ENCODE data around the gene USO1. TPM values are rescaled to one million over a fixed set of nuclear protein-coding genes. Genes with fewer than 3 reads are reported as not detected.
"Not testable (repeated sequence)": the region's sequence is repeated elsewhere in the genome, so short reads cannot be mapped to it uniquely, and the experiment has no call there.

Gene USO1
- total RNA-seq, 1 donor from 2014 or later, result 114 TPM

- no peaks in the 10 kb centered on the region for H3K79me2 ChIP-seq (ENCODE audit: low read depth)
- peaks cover 16% of the 10 kb centered on the region for H3K36me3 Mint-ChIP-seq
- H3K9me3 Mint-ChIP-seq, result no peaks in the 10 kb centered on the region
Observed at GRCh38 chr4:75790024-75790423, 65.6 kb downstream of the USO1 start.

GRCh38 chr4:75800972-75801371 lies 76.6 kb downstream of the USO1 start:
- no peaks in the 10 kb centered on the region for H3K27me3 Mint-ChIP-seq (ENCODE audit: insufficient read depth, low read depth)

More at GRCh38 chr4:75790024-75790423, 65.6 kb downstream of the USO1 start:
- H3K9me3 ChIP-seq (ENCODE audit: low read depth), result no peaks in the 10 kb centered on the region
- peaks cover 15% of the 10 kb centered on the region for H3K36me3 ChIP-seq
- H3K4me2 ChIP-seq, result no peak overlapping the region
- no peaks in the 10 kb centered on the region for H3F3A ChIP-seq (ENCODE audit: low read depth)
- Mint-ChIP-seq H3K4me3 (no peak overlapping the region), H3K27ac (no peak overlapping the region), H3K27me3 (ENCODE audit: insufficient read depth, low read depth) (no peaks in the 10 kb centered on the region), H3K4me1 (no peaks in the 10 kb centered on the region)
- no peaks in the 10 kb centered on the region for H3K4me1 ChIP-seq
- DNase-seq (ENCODE audit: low spot score), result no peak
- no peak overlapping the region for H3K4me3 ChIP-seq
- no peaks in the 10 kb centered on the region for H4K20me1 ChIP-seq (ENCODE audit: low read depth)
- H2AFZ ChIP-seq (replicated peaks), result no peak overlapping the region
- TF ChIP-seq EZH2phosphoT487 (IDR thresholded peaks at IDR 0.05) (no peak), EZH2 (IDR thresholded peaks at IDR 0.05) (no peak)
- TF ChIP-seq, protein P1, sequence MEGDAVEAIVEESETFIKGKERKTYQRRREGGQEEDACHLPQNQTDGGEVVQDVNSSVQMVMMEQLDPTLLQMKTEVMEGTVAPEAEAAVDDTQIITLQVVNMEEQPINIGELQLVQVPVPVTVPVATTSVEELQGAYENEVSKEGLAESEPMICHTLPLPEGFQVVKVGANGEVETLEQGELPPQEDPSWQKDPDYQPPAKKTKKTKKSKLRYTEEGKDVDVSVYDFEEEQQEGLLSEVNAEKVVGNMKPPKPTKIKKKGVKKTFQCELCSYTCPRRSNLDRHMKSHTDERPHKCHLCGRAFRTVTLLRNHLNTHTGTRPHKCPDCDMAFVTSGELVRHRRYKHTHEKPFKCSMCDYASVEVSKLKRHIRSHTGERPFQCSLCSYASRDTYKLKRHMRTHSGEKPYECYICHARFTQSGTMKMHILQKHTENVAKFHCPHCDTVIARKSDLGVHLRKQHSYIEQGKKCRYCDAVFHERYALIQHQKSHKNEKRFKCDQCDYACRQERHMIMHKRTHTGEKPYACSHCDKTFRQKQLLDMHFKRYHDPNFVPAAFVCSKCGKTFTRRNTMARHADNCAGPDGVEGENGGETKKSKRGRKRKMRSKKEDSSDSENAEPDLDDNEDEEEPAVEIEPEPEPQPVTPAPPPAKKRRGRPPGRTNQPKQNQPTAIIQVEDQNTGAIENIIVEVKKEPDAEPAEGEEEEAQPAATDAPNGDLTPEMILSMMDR (IDR thresholded peaks at IDR 0.05), result no peak
- H3K27ac ChIP-seq, result no peak overlapping the region
- H3K9ac ChIP-seq, result no peak overlapping the region
- no peaks in the 10 kb centered on the region for H3K27me3 ChIP-seq

DNA sequence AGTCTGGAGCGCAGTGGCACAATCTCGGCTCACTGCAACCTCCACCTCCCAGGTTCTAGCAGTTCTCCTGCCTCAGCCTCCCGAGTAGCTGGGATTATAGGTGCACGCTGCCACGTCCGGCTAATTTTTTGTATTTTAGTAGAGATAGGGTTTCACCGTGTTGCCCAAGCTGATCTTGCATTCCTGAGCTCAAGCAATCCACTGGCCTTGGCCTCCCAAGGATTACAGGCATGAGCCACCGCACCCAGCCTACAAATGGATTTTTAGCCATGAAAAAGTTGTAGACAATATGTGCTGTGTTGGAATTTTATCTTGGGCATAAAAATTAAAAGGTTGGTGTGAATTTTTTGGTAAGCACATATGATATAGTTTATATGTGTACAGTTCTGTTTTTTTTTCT lies 81.7 kb downstream of the USO1 start:
- H3K27ac ChIP-seq; H3K9ac ChIP-seq; H3K9me3 ChIP-seq (ENCODE audit: low read depth); H3K4me2 ChIP-seq; H3K4me1 ChIP-seq; H3K4me1 Mint-ChIP-seq; H3F3A ChIP-seq (ENCODE audit: low read depth); H3K4me3 ChIP-seq; H3K27me3 ChIP-seq; H3K79me2 ChIP-seq (ENCODE audit: low read depth); H2AFZ ChIP-seq (replicated peaks); DNase-seq (ENCODE audit: low spot score); H3K27me3 Mint-ChIP-seq (ENCODE audit: insufficient read depth, low read depth); H4K20me1 ChIP-seq (ENCODE audit: low read depth); H3K4me3 Mint-ChIP-seq; H3K27ac Mint-ChIP-seq; H3K9me3 Mint-ChIP-seq: not testable (repeated sequence)
- peaks cover 38% of the 10 kb centered on the region for H3K36me3 ChIP-seq
- peaks cover 14% of the 10 kb centered on the region for H3K36me3 Mint-ChIP-seq

More at GRCh38 chr4:75800972-75801371, 76.6 kb downstream of the USO1 start:
- no peak for DNase-seq (ENCODE audit: low spot score)
- Mint-ChIP-seq H3K36me3 (peaks cover 15% of the 10 kb centered on the region), H3K9me3 (no peaks in the 10 kb centered on the region), H3K4me1 (no peaks in the 10 kb centered on the region), H3K4me3 (no peak overlapping the region), H3K27ac (no peak overlapping the region)
- Histone ChIP-seq H2AFZ (replicated peaks) (no peak overlapping the region), H3K79me2 (ENCODE audit: low read depth) (no peaks in the 10 kb centered on the region), H3K4me2 (no peak overlapping the region), H3K27ac (no peak overlapping the region), H3K4me3 (no peak overlapping the region), H4K20me1 (ENCODE audit: low read depth) (no peaks in the 10 kb centered on the region), H3K9me3 (ENCODE audit: low read depth) (no peaks in the 10 kb centered on the region), H3K4me1 (no peaks in the 10 kb centered on the region), H3K27me3 (no peaks in the 10 kb centered on the region), H3K9ac (no peak overlapping the region), H3F3A (ENCODE audit: low read depth) (no peaks in the 10 kb centered on the region), H3K36me3 (peaks cover 13% of the 10 kb centered on the region)
- TF ChIP-seq EZH2phosphoT487 (IDR thresholded peaks at IDR 0.05) (no peak), EZH2 (IDR thresholded peaks at IDR 0.05) (no peak)
- TF ChIP-seq, protein P1 (IDR thresholded peaks at IDR 0.05), result no peak

GRCh38 chr4:75817901-75818300 lies 93.5 kb downstream of the USO1 start:
- Histone ChIP-seq H3K27me3 (no peaks in the 10 kb centered on the region), H3K36me3 (no peaks in the 10 kb centered on the region), H3K9ac (no peak overlapping the region), H3K4me3 (no peak overlapping the region), H3K4me1 (no peaks in the 10 kb centered on the region), H4K20me1 (ENCODE audit: low read depth) (no peaks in the 10 kb centered on the region), H3K9me3 (ENCODE audit: low read depth) (no peaks in the 10 kb centered on the region), H3K27ac (no peak overlapping the region), H3K79me2 (ENCODE audit: low read depth) (no peaks in the 10 kb centered on the region), H3F3A (ENCODE audit: low read depth) (no peaks in the 10 kb centered on the region), H3K4me2 (no peak overlapping the region), H2AFZ (replicated peaks) (no peak overlapping the region)
- H3K36me3 Mint-ChIP-seq, result peaks cover 16% of the 10 kb centered on the region
- H3K4me3 Mint-ChIP-seq, result no peak overlapping the region
- DNase-seq (ENCODE audit: low spot score), result no peak
- H3K4me1 Mint-ChIP-seq, result no peaks in the 10 kb centered on the region
- H3K9me3 Mint-ChIP-seq, result no peaks in the 10 kb centered on the region
- no peaks in the 10 kb centered on the region for H3K27me3 Mint-ChIP-seq (ENCODE audit: insufficient read depth, low read depth)
- no peak overlapping the region for H3K27ac Mint-ChIP-seq
- TF ChIP-seq, protein P1 (IDR thresholded peaks at IDR 0.05), result no peak
- TF ChIP-seq EZH2phosphoT487 (IDR thresholded peaks at IDR 0.05), result no peak
- TF ChIP-seq EZH2 (IDR thresholded peaks at IDR 0.05), result no peak

Data from neural progenitor cell (in vitro differentiated cells).